Mesendoderm (in vitro differentiated cells): ENCODE data around the gene NOXA1.
"Not testable (repeated sequence)": the region's sequence is repeated elsewhere in the genome, so short reads cannot be mapped to it uniquely, and the experiment has no call there.

ENCODE experiments used
- DNase-seq: peaks from one replicate; pipeline ENCODE4 v3.0.0; 2013
- H2AK5ac ChIP-seq: 2 replicates; pipeline ENCODE4 v1.6.1; 2013; ENCODE audit warnings: low read length, inconsistent platforms
- H2BK120ac ChIP-seq: 2 replicates; pipeline ENCODE4 v1.6.1; 2013; ENCODE audit warnings: low read depth, mild to moderate bottlenecking, low read length, moderate library complexity, mixed read lengths
- H2BK15ac ChIP-seq: replicated peaks from 2 replicates; pipeline ENCODE4 v1.6.1; 2013; ENCODE audit warnings: low read depth, mild to moderate bottlenecking, moderate library complexity
- H2BK5ac ChIP-seq: 2 replicates; pipeline ENCODE4 v1.6.1; 2013; ENCODE audit warnings: low read length, inconsistent platforms
- H3K18ac ChIP-seq: 2 replicates; pipeline ENCODE4 v1.6.1; 2013; ENCODE audit warnings: mild to moderate bottlenecking, low read length, mixed read lengths
- H3K23ac ChIP-seq: one replicate; pipeline ENCODE4 v1.6.1; 2013; ENCODE audit warnings: low read length
- H3K27ac ChIP-seq: 2 replicates; pipeline ENCODE4 v1.5.1; 2013; ENCODE audit warnings: low read depth, mild to moderate bottlenecking, inconsistent platforms, low read length, moderate library complexity
- H3K27me3 ChIP-seq: 2 replicates; pipeline ENCODE4 v1.6.1; 2013; ENCODE audit warnings: low read length, control low read depth, mild to moderate bottlenecking, inconsistent platforms; ENCODE audit not compliant: insufficient read depth, poor library complexity
- H3K36me3 ChIP-seq: 2 replicates; pipeline ENCODE4 v1.6.1; 2013; ENCODE audit warnings: low read length, inconsistent platforms; ENCODE audit not compliant: control insufficient read depth, insufficient read depth
- H3K4ac ChIP-seq: one replicate; pipeline ENCODE4 v1.6.1; 2013; ENCODE audit warnings: low read depth, mild to moderate bottlenecking, low read length, moderate library complexity
- H3K4me1 ChIP-seq: 2 replicates; pipeline ENCODE4 v1.6.1; 2013; ENCODE audit warnings: low read depth, low read length, inconsistent platforms; ENCODE audit not compliant: control insufficient read depth
- H3K4me2 ChIP-seq: 2 replicates; pipeline ENCODE4 v1.6.1; 2013; ENCODE audit warnings: low read length
- H3K4me3 ChIP-seq: 2 replicates; pipeline ENCODE4 v1.5.1; 2013; ENCODE audit warnings: mild to moderate bottlenecking, low read length
- H3K56ac ChIP-seq: one replicate; pipeline ENCODE4 v1.6.1; 2013; ENCODE audit warnings: low read length
- H3K79me1 ChIP-seq: 2 replicates; pipeline ENCODE4 v1.6.1; 2013; ENCODE audit warnings: low read length, inconsistent platforms
- H3K79me2 ChIP-seq: 2 replicates; pipeline ENCODE4 v1.6.1; 2013; ENCODE audit warnings: mild to moderate bottlenecking, low read length; ENCODE audit not compliant: control insufficient read depth, insufficient read depth
- H3K9ac ChIP-seq: 2 replicates; pipeline ENCODE4 v1.6.1; 2013; ENCODE audit warnings: low read length, inconsistent platforms
- H4K5ac ChIP-seq: one replicate; pipeline ENCODE4 v1.6.1; 2013; ENCODE audit warnings: low read length
- H4K8ac ChIP-seq: one replicate; pipeline ENCODE4 v1.6.1; 2013; ENCODE audit warnings: low read depth, mild to moderate bottlenecking, control low read depth, low read length, moderate library complexity
- WGBS: extraction: QIAGEN DNeasy Blood & Tissue Kit; methylation state at CpG from one replicate; pipeline ENCODE4 v1.1.7; 2013; ENCODE audit warnings: low lambda C conversion rate, missing lambda C conversion rate; ENCODE audit not compliant: insufficient coverage; ENCODE audit errors: extremely low coverage; 5-methylcytosine and 5-hydroxymethylcytosine counted together

Gene NOXA1

DNA sequence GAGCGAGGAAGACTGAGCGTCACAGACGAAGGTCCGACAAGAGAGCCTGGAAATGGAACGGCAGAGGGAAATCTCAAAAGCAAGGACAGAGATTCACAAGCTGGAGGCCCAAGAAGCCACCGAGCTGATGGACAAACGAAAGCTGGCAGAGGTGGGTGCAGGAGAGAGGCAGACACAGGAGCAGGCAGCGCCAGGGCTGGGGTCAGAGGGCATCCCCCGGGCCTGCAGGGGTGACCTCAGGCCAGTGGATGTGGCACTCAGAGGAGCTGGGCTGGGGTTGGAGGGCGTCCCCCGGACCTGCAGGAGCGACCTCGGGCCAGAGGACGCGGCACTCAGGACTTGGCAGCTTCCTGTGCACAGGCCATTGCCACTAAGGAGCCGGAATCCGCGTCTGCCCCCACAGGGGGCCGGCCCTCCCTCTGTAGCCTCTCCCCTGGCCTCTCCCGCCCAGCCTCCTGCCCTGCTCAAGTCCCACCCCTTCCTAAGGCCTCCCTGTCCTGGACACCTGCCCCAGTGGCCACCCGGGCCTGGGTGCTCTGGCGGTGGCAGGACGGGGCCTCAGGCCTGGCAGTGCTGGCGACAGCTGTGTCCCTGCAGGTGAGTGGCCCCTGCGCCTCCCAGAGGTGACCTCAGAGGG is 40.6 kb upstream of the NOXA1 start:
- Histone ChIP-seq H3K23ac (no peak overlapping the region), H2BK5ac (no peak overlapping the region), H2AK5ac (no peak overlapping the region), H3K4me3 (no peak overlapping the region), H3K79me1 (no peaks in the 10 kb centered on the region), H2BK15ac (no peak overlapping the region), H4K8ac (no peak overlapping the region), H3K4ac (no peak overlapping the region), H3K79me2 (no peaks in the 10 kb centered on the region), H2BK120ac (no peak overlapping the region), H3K9ac (no peak overlapping the region), H3K56ac (peak overlapping the region; percentile 25), H4K5ac (no peak overlapping the region), H3K4me2 (no peak overlapping the region), H3K18ac (no peak overlapping the region), H3K4me1 (no peaks in the 10 kb centered on the region), H3K27me3 (no peaks in the 10 kb centered on the region), H3K36me3 (no peaks in the 10 kb centered on the region), H3K27ac (no peak overlapping the region)
- WGBS, result no CpG with 5 or more reads among the region's 25 CpGs
- peak; percentile 68 for DNase-seq

DNA sequence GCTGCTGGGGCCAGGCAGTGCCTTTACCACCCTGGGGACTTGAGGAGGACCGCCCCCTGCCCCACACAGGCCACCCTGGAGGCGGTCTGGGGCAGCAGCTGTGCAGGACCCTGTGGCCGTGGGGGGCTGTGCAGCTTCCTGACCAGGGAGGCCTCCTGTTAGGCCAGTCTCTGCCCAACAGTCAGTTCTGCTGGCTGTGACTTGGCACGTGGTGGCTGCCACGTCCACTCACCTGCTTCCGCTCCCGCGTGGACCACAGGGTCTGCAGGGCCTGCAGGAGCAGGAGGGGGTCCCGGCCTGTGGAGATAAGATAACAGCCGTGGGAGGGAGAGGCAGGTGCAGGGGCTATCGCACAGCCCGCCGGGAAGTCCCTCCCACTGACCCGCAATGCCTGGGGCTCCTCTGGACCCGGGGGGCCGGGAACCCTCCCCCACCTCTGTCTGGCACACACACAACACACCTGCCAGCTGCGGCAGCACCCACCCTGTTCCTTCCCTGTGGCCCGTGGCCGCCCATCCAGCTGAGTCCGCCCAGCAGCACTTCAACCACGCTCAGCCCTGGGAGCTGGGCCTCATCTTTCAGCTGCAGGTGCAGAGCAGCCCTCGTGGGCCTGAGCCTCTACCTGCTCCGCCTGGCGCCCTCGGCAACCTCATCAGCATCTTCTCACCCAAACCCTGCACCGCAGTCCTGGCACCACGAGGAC is 40.0 kb upstream of the NOXA1 start:
- Histone ChIP-seq H2BK15ac (no peak overlapping the region), H3K4me2 (no peak overlapping the region), H4K8ac (no peak overlapping the region), H3K79me2 (no peaks in the 10 kb centered on the region), H3K9ac (no peak overlapping the region), H2BK5ac (no peak overlapping the region), H3K36me3 (no peaks in the 10 kb centered on the region), H3K27ac (no peak overlapping the region), H3K4me3 (no peak overlapping the region), H2AK5ac (no peak overlapping the region), H3K27me3 (no peaks in the 10 kb centered on the region), H3K18ac (no peak overlapping the region), H3K56ac (no peak overlapping the region), H3K23ac (no peak overlapping the region), H2BK120ac (no peak overlapping the region), H3K79me1 (no peaks in the 10 kb centered on the region), H4K5ac (no peak overlapping the region), H3K4me1 (no peaks in the 10 kb centered on the region), H3K4ac (no peak overlapping the region)
- no CpG with 5 or more reads among the region's 27 CpGs for WGBS
- no peak for DNase-seq

DNA sequence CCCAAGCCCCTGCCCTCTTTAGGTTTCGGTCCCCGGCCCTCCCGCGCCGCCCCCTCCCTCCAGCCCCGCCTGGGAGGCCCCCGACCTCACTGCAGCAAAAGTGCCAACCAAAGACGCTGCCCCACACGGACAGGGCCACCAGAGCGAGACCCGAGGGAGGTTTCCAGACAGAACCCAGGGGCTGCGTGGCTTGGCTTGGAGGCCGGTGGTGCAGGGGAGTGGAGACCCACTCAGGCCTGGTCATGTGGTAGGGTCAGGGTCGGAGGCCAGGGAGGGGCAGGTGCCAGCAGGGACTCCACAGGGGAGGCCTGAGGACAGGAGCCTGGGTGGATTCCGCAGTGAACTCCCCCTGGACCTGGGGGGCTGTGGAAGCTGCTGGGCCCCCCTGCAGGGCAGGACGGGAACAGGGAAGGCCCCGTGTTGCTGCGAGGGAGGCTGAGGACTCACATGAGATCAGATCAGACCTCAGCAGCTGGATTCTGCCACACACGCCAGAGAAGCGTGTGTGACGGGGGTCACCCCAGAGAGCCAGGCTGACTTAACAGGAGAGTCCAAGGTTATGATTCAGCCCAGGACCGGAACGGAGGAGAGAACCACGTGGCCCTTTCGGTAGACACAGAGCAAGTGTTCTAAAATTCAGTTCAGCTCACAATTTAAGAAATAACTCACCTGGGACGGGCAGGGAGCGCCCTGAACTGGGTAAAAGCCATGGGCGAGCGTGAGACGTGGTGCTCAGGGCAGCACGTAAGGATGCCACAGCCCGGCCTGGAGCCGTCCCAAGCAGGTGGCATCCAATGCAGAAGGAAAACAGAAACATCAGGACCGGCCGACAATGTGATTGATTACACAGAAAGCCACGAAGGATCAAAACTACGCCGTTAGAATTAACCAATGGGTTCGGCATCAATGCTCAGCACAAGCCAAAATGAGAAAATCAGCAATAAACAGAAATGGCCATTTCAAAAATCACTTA is 39.1 kb upstream of the NOXA1 start:
- DNase-seq, result no peak
- WGBS, result no CpG with 5 or more reads among the region's 39 CpGs
- Histone ChIP-seq H3K4ac (no peak overlapping the region), H3K9ac (no peak overlapping the region), H3K56ac (no peak overlapping the region), H2BK120ac (no peak overlapping the region), H2BK5ac (no peak overlapping the region), H3K36me3 (no peaks in the 10 kb centered on the region), H3K4me3 (no peak overlapping the region), H3K27ac (no peak overlapping the region), H3K4me1 (no peaks in the 10 kb centered on the region), H4K5ac (no peak overlapping the region), H2BK15ac (no peak overlapping the region), H3K27me3 (no peaks in the 10 kb centered on the region), H2AK5ac (no peak overlapping the region), H3K79me2 (no peaks in the 10 kb centered on the region), H3K23ac (no peak overlapping the region), H3K4me2 (no peak overlapping the region), H4K8ac (no peak overlapping the region), H3K18ac (no peak overlapping the region), H3K79me1 (no peaks in the 10 kb centered on the region)

DNA sequence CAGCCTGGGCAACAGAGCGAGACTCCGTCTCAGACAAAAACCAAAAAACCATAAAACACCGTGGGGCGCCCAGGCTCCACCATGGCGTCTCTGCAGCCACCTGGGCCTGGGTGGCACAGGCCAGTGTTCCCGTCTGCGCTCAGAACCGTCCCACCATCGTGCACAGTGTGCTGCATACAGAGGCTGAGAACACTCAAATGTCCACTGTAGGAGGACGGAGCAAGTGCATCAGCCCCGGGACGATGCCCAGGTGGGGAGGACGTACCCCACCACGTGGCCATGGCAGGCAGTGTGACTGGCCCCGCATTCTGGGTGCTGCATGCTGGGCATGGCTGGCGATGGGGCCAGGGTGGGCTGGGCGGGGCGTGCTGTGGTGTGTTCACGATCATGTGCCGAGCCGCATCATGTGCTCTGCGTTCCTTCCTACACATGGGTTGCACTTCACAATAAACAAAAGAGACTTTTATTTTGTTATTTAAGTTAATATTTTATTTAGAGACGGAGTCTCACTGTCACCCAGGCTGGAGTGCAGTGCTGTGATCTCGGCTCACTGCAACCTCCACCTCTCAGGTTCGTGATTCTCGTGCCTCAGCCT is 38.0 kb upstream of the NOXA1 start:
- H3K27me3 ChIP-seq, result no peaks in the 10 kb centered on the region
- no peak for DNase-seq
- no peak overlapping the region for H3K9ac ChIP-seq
- H3K79me2 ChIP-seq, result no peaks in the 10 kb centered on the region
- H3K4me3 ChIP-seq, result no peak overlapping the region
- no peaks in the 10 kb centered on the region for H3K36me3 ChIP-seq
- no peak overlapping the region for H3K18ac ChIP-seq
- WGBS, result no CpG with 5 or more reads among the region's 26 CpGs
- H4K5ac ChIP-seq, result no peak overlapping the region
- H3K4me1 ChIP-seq, result no peaks in the 10 kb centered on the region
- H3K27ac ChIP-seq, result no peak overlapping the region
- no peak overlapping the region for H2BK5ac ChIP-seq
- H3K79me1 ChIP-seq, result no peaks in the 10 kb centered on the region
- no peak overlapping the region for H2BK120ac ChIP-seq
- H4K8ac ChIP-seq, result no peak overlapping the region
- no peak overlapping the region for H2AK5ac ChIP-seq
- no peak overlapping the region for H3K23ac ChIP-seq
- no peak overlapping the region for H3K4ac ChIP-seq
- H3K4me2 ChIP-seq, result no peak overlapping the region
- no peak overlapping the region for H3K56ac ChIP-seq
- no peak overlapping the region for H2BK15ac ChIP-seq

DNA sequence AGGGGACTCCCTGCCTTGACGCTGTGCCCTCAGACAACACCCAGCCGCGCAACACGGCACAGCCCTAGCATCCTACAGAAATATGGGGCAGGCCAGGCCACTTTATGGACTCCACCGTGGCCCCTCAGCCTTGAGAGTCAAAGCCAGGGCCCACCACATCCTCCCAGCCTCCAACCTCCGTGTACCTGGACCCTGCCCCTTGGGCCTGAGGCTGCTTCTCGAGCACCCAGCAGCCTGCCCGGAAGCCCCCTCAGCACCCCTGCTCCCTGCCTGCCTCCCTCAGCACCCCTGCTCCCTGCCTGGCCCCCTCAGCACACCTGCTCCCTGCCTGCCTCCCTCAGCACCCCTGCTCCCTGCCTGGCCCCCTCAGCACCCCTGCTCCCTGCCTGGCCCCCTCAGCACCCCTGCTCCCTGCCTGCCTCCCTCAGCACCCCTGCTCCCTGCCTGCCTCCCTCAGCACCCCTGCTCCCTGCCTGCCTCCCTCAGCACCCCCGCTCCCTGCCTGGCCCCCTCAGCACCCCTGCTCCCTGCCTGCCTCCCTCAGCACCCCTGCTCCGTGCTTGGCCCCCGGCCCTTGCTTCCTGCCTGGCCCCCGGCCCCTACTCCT is 36.6 kb upstream of the NOXA1 start:
- not testable (repeated sequence) for H3K4ac ChIP-seq

More for the DNA sequence above, 36.6 kb upstream of the NOXA1 start:
- H3K36me3 ChIP-seq, H2AK5ac ChIP-seq, H2BK120ac ChIP-seq, H3K56ac ChIP-seq, H3K27ac ChIP-seq, H3K4me1 ChIP-seq, H2BK15ac ChIP-seq, H3K23ac ChIP-seq, H3K9ac ChIP-seq, H4K8ac ChIP-seq, H3K79me1 ChIP-seq, H3K18ac ChIP-seq, H3K4me2 ChIP-seq, H3K27me3 ChIP-seq, H2BK5ac ChIP-seq, H3K79me2 ChIP-seq, DNase-seq, H3K4me3 ChIP-seq, H4K5ac ChIP-seq: not testable (repeated sequence)
- WGBS, result no CpG with 5 or more reads among the region's 12 CpGs
